NB4 (cell line): ENCODE data around the gene KEL.

Experiments used
- DNase-seq: peaks from one replicate; pipeline ENCODE4 v3.0.0; 2010; ENCODE audit warnings: low read depth
- H3K4me3 ChIP-seq: one replicate; pipeline ENCODE4 v1.5.1; 2011; ENCODE audit warnings: mild to moderate bottlenecking, low read depth, low read length, moderate library complexity
- CTCF ChIP-seq: IDR thresholded peaks from one replicate; pipeline ENCODE4 v1.5.1; 2012; ENCODE audit warnings: low read depth, low read length
- MAX ChIP-seq: IDR thresholded peaks from 2 replicates; pipeline ENCODE4 v1.6.1; 2011; ENCODE audit warnings: low read depth, low read length
- MYC ChIP-seq: IDR thresholded peaks from 2 replicates; pipeline ENCODE4 v1.6.1; 2011; ENCODE audit warnings: low read depth, low read length
- POLR2A ChIP-seq: IDR thresholded peaks from 2 replicates; pipeline ENCODE4 v1.6.1; 2011; ENCODE audit warnings: mild to moderate bottlenecking; ENCODE audit not compliant: insufficient read length; ENCODE audit errors: extremely low read depth

KEL gene

GRCh38 chr7:142898377-142899170 lies 63.6 kb downstream of the KEL start:
- no peak for DNase-seq
- no peak for TF ChIP-seq MYC
- TF ChIP-seq CTCF, result no peak
- TF ChIP-seq MAX, result no peak
- TF ChIP-seq POLR2A, result no peak
- H3K4me3 ChIP-seq, result no peak overlapping the region

- no peak for TF ChIP-seq MAX
- no peak for TF ChIP-seq POLR2A
- TF ChIP-seq CTCF, result no peak
- TF ChIP-seq MYC, result no peak
- no peak overlapping the region for H3K4me3 ChIP-seq
- DNase-seq, result no peak
Observed at GRCh38 chr7:142897691-142898090, 64.5 kb downstream of the KEL start.

GRCh38 chr7:142896741-142897379 lies 65.3 kb downstream of the KEL start:
- no peak for DNase-seq
- TF ChIP-seq CTCF (no peak), POLR2A (no peak), MYC (no peak), MAX (no peak)
- no peak overlapping the region for H3K4me3 ChIP-seq

- no peak overlapping the region for H3K4me3 ChIP-seq
- TF ChIP-seq MYC (no peak), MAX (no peak), CTCF (no peak), POLR2A (no peak)
- DNase-seq, result no peak
Observed at GRCh38 chr7:142896151-142896550, 66.0 kb downstream of the KEL start.

- no peak overlapping the region for H3K4me3 ChIP-seq
- TF ChIP-seq CTCF (no peak), MAX (no peak), MYC (no peak), POLR2A (no peak)
- no peak for DNase-seq
Observed at GRCh38 chr7:142894985-142895593, 67.1 kb downstream of the KEL start.
